Measurements from ENCODE around the gene APOC3.
"Not testable (repeated sequence)": the region's sequence is repeated elsewhere in the genome, so short reads cannot be mapped to it uniquely, and the experiment has no call there.

The APOC3 gene

GRCh38 chr11:116829525-116830183 is at the start of gene APOC3:
APOC3 (plus strand) TSS chr11:116829907; CDS start chr11:116830583, 676 bp downstream.
- DNase-seq, result no peak

GRCh38 chr11:116782728-116783127 is 47.0 kb upstream of the APOC3 start:
- DNase-seq, result no peak

GRCh38 chr11:116786326-116786725 is 43.4 kb upstream of the APOC3 start:
- DNase-seq, result no peak

- no peak for DNase-seq
These were observed 42.7 kb upstream of the APOC3 start for GRCh38 chr11:116786966-116787365.

- no peak for DNase-seq
These were observed 42.3 kb upstream of the APOC3 start for GRCh38 chr11:116787436-116787785.

- DNase-seq, result peak; percentile 70
These were observed 41.8 kb upstream of the APOC3 start, which contains the start of gene ZPR1 for GRCh38 chr11:116787786-116788486. ZPR1 (minus strand) TSS chr11:116788023; CDS start chr11:116787990, 33 bp downstream.

GRCh38 chr11:116788534-116788933 is 41.2 kb upstream of the APOC3 start:
- DNase-seq, result no peak

- DNase-seq, result no peak
These were observed 40.7 kb upstream of the APOC3 start for GRCh38 chr11:116788975-116789374.

- no peak for DNase-seq
These were observed 39.3 kb upstream of the APOC3 start for GRCh38 chr11:116790167-116791001.

- DNase-seq, result no peak
These were observed 38.5 kb upstream of the APOC3 start for GRCh38 chr11:116791002-116791812.

- DNase-seq, result no peak
These were observed 37.9 kb upstream of the APOC3 start, which contains the start of gene APOA5 for GRCh38 chr11:116791813-116792143. APOA5 (minus strand) TSS chr11:116791879; CDS start chr11:116791860, 19 bp downstream.

GRCh38 chr11:116792144-116792868 is 37.4 kb upstream of the APOC3 start:
- no peak for DNase-seq

GRCh38 chr11:116792869-116793771 is 36.6 kb upstream of the APOC3 start:
- DNase-seq, result no peak

GRCh38 chr11:116793772-116794097 is 36.0 kb upstream of the APOC3 start:
- no peak for DNase-seq

- DNase-seq, result no peak
These were observed 34.9 kb upstream of the APOC3 start for GRCh38 chr11:116794851-116795250.

GRCh38 chr11:116796548-116796947 is 33.2 kb upstream of the APOC3 start:
- no peak for DNase-seq

- DNase-seq, result no peak
These were observed 31.9 kb upstream of the APOC3 start for GRCh38 chr11:116797816-116798215.

GRCh38 chr11:116798368-116798767 is 31.3 kb upstream of the APOC3 start:
- DNase-seq, result no peak

GRCh38 chr11:116800610-116801009 is 29.1 kb upstream of the APOC3 start:
- no peak for DNase-seq

GRCh38 chr11:116801662-116802061 is 28.0 kb upstream of the APOC3 start:
- DNase-seq, result not testable (repeated sequence)

GRCh38 chr11:116804001-116804400 is 25.7 kb upstream of the APOC3 start:
- no peak for DNase-seq
